NCI-H1417 (cell line): Measurements from ENCODE around the gene KMT2A.

Experiments
- DNase-seq, 3 experiments: peaks; one replicate each; lab custom pipeline; 2025; lab: John Stamatoyannopoulos, UW

The KMT2A gene

GRCh38 chr11:118532852-118533768, 96.8 kb downstream of the KMT2A start:
- no peak for DNase-seq

- no peak for DNase-seq
Measured at GRCh38 chr11:118533769-118534729, 97.8 kb downstream of the KMT2A start.

DNA sequence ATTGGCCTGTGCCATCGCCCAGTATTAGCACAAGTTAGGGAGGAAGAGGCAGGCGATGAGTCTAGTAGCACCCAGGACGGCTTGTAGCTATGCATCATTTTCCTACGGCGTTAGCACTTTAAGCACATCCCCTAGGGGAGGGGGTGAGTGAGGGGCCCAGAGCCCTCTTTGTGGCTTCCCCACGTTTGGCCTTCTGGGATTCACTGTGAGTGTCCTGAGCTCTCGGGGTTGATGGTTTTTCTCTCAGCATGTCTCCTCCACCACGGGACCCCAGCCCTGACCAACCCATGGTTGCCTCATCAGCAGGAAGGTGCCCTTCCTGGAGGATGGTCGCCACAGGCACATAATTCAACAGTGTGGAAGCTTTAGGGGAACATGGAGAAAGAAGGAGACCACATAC, 99.0 kb downstream of the KMT2A start:
- DNase-seq, result no peak

- no peak for DNase-seq
Measured at GRCh38 chr11:118536726-118537125, 100.4 kb downstream of the KMT2A start.

GRCh38 chr11:118537409-118537980, 101.2 kb downstream of the KMT2A start:
- DNase-seq, result no peak

DNA sequence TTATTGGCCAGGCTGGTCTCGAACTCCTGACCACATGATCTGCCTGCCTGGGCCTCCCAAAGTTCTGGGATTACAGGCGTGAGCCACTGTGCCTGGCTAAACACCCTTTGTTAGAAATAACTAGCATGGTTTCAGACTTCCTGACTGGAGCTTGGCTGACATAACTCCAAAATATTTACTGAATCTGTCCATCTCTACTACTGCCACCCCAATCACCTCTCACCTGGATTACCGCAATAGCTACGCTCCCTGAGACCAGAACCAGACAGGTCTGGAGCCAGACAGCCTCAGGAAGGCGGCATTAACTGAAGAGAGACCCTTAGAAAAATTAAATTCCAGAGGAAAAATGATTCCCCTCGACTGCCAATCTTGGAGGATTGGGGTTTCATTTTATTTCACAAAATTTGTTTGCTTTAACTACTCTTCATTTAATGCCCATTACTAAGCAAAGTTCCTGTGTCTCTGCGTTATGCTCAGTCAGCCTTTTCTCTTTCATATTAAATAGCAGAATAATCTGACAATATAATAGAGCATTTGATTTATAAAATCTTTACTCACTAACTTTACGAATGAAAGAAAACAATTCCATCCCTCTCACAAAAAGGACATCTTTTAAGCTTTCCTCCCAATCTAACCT, 107.8 kb downstream of the KMT2A start:
- DNase-seq, result no peak

DNA sequence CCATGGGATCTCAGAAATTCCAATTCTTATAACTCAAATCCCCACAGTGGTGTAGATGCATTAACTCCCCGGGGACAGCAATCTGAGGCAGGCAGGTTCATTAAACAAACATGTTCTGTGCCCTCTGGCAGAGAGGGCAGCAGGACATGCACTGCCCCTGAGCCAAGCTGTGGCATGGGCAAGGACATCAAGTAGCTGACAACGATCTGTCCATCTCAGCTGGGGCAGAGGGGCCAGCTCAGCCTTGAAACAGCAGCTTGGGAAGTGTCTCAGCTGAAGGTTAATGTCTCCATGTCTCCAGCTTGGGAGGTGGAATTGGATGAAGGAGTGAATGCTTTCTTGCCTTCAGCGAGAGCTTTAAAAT, 108.3 kb downstream of the KMT2A start:
- no peak for DNase-seq

- no peak for DNase-seq
Measured at GRCh38 chr11:118545533-118545932, 109.2 kb downstream of the KMT2A start.

DNA sequence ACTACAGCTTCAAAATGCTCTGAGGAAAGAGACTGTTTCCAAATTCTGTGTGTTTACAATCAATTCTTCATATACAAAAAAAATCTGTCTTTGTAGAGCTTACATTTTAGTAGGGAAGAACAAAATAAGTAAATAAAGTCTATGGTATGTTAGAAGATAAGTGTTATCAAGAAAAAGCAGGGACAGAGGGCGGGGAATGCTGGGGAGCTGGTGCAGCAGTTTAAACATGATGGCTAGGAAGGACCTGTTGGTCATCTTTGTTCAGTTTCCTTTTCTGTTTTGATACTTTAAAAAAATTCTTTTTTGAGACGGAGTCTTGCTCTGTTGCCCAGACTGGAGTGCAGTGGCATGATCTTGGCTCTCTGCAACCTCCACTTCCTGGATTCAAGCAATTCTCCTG, 110.8 kb downstream of the KMT2A start:
- DNase-seq, result no peak

DNA sequence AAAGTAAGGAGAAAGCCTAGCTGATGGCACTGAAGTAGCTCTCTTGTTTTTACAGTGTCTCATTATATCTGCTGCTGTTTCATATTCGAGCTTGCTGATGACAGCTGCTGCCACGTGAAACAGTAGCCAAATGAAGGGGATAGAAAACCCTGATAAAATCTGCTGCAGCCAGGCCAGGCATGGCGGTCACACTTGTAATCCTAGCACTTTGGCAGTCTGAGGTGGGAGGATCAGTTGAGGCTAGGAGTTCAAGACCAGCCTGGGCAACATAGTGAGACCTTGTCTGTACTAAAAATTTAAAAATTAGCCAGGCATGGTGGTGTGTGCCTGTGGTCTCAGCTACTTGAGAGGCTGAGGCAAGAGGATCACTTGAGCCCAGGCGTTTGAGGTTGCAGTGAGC, 116.0 kb downstream of the KMT2A start:
- no peak for DNase-seq

GRCh38 chr11:118560806-118561205, 124.5 kb downstream of the KMT2A start:
- DNase-seq, result no peak

DNA sequence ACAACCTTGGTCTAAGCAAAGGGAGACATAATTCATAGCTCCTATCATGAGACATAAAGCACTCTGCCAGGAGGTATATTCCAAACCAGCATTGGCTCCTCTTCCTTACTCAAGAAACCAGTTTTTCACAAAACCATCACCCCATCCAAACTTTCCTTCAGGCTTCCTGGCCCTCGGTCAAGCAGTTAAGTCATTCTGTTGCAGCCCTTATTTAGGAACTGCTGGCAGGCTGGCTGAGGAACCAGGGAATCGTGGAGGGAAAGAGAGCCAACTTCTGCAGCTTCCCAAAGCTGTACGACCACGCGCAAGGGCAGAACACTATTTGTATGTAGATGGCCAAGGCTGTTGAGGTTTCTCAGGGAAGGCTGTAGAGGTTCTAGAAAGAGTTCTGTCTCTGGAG, 128.8 kb downstream of the KMT2A start:
- DNase-seq, result no peak

- DNase-seq, result no peak
Measured at GRCh38 chr11:118569670-118570069, 133.4 kb downstream of the KMT2A start.

GRCh38 chr11:118570787-118571186, 134.5 kb downstream of the KMT2A start:
- no peak for DNase-seq

GRCh38 chr11:118571701-118572060, 135.4 kb downstream of the KMT2A start:
- DNase-seq, result peak in 1 of 3 experiments; percentile 48

- peak; percentile 68 to 90 (median 89) for DNase-seq
Measured at GRCh38 chr11:118572061-118572980, 136.0 kb downstream of the KMT2A start, which contains the start of gene ARCN1. Gene ARCN1 (plus strand): TSS chr11:118572409. CDS start chr11:118572548, 139 bp downstream.

GRCh38 chr11:118572981-118573550, 136.8 kb downstream of the KMT2A start:
- DNase-seq, result peak in 2 of 3 experiments; percentile 32 to 60

GRCh38 chr11:118574636-118575035, 138.3 kb downstream of the KMT2A start:
- no peak for DNase-seq
